Spinal cord (tissue), 10 donors: Measurements from ENCODE around the gene EAF1. TPM values are rescaled to one million over a fixed set of nuclear protein-coding genes. Genes with fewer than 3 reads are reported as not detected.

ENCODE experiments used
- DNase-seq, 6 donors: peaks; one replicate each; pipeline versions ENCODE4 v3.0.0 to v3.0.0-alpha.2; 2013 to 2015; ENCODE audit warnings: low spot score in 6 of 6, low read depth in 4 of 6
- H3K27ac ChIP-seq: one replicate; pipeline ENCODE4 v1.5.1; 2013; ENCODE audit warnings: low read depth, low read length, control low read depth
- H3K27me3 ChIP-seq: one replicate; pipeline ENCODE4 v1.6.1; 2013; ENCODE audit warnings: low read length; ENCODE audit not compliant: control insufficient read depth, insufficient read depth
- H3K36me3 ChIP-seq: one replicate; pipeline ENCODE4 v1.6.1; 2013; ENCODE audit warnings: low read length; ENCODE audit not compliant: control insufficient read depth, insufficient read depth
- H3K4me1 ChIP-seq: one replicate; pipeline ENCODE4 v1.6.1; 2013; ENCODE audit warnings: low read length; ENCODE audit not compliant: control insufficient read depth, insufficient read depth
- H3K4me3 ChIP-seq: one replicate; pipeline ENCODE4 v1.5.1; 2013; ENCODE audit warnings: low read depth, low read length, control low read depth
- H3K9me3 ChIP-seq: one replicate; pipeline ENCODE4 v1.6.1; 2013; ENCODE audit warnings: low read length; ENCODE audit not compliant: control insufficient read depth, insufficient read depth
- WGBS: methylation state at CpG from one replicate; pipeline ENCODE4 v1.1.5; 2013; ENCODE audit warnings: missing lambda C conversion rate; ENCODE audit not compliant: insufficient coverage; 5-methylcytosine and 5-hydroxymethylcytosine counted together
- polyA plus RNA-seq, 2 donors: library from polyadenylated mRNA; unstranded; fragments of 120-200 nt; gene quantifications; one replicate each; pipeline ENCODE4 v1.2.1, GENCODE V29; 2013; ENCODE audit not compliant: insufficient read length in 2 of 2
- total RNA-seq, 2 donors: library from RNA; depleted of rRNA in 1 of 2; stranded (reverse); fragments of 120-200 nt in 1 of 2; fragments of >200 nt in 1 of 2; gene quantifications; one replicate each; pipeline versions ENCODE4 v1.2.3 to v1.2.4, GENCODE V29; 2013 to 2014
- donor health status: healthy.

The EAF1 gene
- total and polyA plus RNA-seq, 4 donors: 21.6 to 27.0 (median 22.1) TPM

DNA sequence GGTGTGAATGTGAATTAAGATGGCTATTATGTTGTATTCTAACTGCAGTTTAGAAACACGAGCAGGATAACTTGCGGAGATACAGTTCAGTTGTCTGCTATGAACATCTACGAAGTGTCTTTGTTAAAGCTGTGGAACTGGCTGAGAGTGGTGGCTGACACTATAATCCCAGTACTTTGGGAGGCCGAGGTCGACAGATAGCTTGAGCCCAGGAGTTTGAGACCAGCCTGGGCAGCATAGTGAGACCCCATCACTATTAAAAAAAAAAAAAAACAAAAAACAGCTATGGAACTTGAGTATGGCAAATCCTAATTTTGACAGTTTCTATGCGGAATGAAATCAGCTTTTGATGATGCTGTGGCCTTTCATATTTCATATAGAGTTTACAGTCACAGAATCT is 1.7 kb downstream of the EAF1 start:
- 100% methylated on average over 4 of the region's 6 CpGs for WGBS
- H3K4me3 ChIP-seq: no peak overlapping the region
- H3K36me3 ChIP-seq: peaks cover 12% of the 10 kb centered on the region
- no peaks in the 10 kb centered on the region for H3K27me3 ChIP-seq
- H3K9me3 ChIP-seq: no peaks in the 10 kb centered on the region
- H3K4me1 ChIP-seq: peaks cover 3% of the 10 kb centered on the region
- H3K27ac ChIP-seq: no peak overlapping the region
- no peak for DNase-seq

- no peaks in the 10 kb centered on the region for H3K27me3 ChIP-seq
- H3K4me3 ChIP-seq: no peak overlapping the region
- no CpG with 5 or more reads among the region's 1 CpG for WGBS
- no peak for DNase-seq
- H3K9me3 ChIP-seq: no peaks in the 10 kb centered on the region
- peaks cover 11% of the 10 kb centered on the region for H3K36me3 ChIP-seq
- H3K4me1 ChIP-seq: peaks cover 3% of the 10 kb centered on the region
- H3K27ac ChIP-seq: no peak overlapping the region
Measured at GRCh38 chr3:15430624-15431023, 3.2 kb downstream of the EAF1 start.

DNA sequence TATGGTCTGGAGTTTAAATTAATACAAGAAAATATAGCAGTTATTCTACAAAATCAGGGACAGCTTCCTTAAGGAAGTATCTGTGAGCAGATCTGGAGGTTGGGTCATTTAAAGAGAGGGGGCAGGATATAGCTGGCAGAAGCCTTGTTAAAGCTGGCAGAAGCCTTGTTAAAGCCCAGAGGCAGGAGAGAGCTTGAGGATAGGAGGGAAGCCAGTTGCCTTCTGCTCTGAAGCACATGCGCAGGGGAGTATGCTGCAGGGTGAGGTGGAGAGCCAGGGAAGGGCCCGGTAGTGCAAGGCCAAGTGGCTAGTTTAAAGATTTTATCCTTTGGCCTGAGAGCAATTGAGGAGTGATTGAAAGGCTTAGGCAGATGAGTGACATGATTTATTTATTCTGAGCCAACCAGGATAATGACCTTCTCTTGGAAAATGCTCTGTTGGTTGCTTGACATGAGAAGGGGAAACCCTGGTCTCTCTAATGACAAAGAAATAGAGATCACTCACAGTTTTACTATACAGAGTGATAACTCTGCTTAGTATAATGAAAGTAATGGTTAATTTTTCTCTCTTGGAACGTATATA is 3.9 kb downstream of the EAF1 start:
- 94% methylated on average over 2 of the region's 3 CpGs for WGBS
- H3K36me3 ChIP-seq: peaks cover 15% of the 10 kb centered on the region
- no peaks in the 10 kb centered on the region for H3K9me3 ChIP-seq
- H3K4me1 ChIP-seq: no peaks in the 10 kb centered on the region
- no peak for DNase-seq
- H3K4me3 ChIP-seq: no peak overlapping the region
- no peaks in the 10 kb centered on the region for H3K27me3 ChIP-seq
- no peak overlapping the region for H3K27ac ChIP-seq

DNA sequence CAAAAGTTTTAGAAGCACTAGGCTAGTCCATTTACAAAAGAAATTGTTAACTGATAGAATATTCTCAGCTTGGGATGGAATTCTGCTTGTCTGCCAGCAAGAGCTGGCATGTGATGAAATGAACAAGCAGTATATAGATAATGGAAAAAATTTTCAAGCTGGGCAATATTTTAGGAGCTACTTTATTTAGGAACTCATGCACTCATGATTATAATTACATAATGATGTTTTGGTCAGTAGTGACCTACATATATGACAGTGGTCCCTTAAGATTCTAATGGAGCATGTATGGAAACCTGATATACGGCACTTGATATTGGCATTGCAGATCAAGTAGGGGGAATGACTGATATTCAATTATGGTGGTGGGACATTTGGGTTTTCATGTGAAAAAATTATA is 6.1 kb downstream of the EAF1 start:
- Histone ChIP-seq H3K36me3 (peaks cover 31% of the 10 kb centered on the region), H3K27me3 (no peaks in the 10 kb centered on the region), H3K9me3 (no peaks in the 10 kb centered on the region), H3K4me1 (no peaks in the 10 kb centered on the region), H3K4me3 (no peak overlapping the region), H3K27ac (no peak overlapping the region)
- 100% methylated on average over 1 of the region's 1 CpG for WGBS
- no peak for DNase-seq

GRCh38 chr3:15434756-15435155 is 7.4 kb downstream of the EAF1 start:
- H3K36me3 ChIP-seq: peaks cover 36% of the 10 kb centered on the region
- WGBS: 96% methylated on average over 3 of the region's 4 CpGs
- DNase-seq: no peak

DNA sequence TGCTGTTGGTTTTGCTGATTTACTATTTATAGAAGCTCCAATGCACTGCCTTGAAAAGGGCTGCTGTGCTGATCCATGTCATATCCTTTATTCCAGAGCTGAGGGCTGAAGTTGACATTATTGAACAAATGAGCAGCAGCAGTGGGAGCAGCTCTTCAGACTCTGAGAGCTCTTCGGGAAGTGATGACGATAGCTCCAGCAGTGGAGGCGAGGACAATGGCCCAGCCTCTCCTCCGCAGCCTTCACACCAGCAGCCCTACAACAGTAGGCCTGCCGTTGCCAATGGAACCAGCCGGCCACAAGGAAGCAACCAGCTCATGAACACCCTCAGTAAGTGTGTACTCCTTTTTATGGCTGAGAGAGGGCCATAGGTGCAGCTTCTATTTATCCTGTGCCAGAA is 8.8 kb downstream of the EAF1 start:
- Histone ChIP-seq H3K9me3 (no peaks in the 10 kb centered on the region), H3K27me3 (no peaks in the 10 kb centered on the region), H3K4me1 (no peaks in the 10 kb centered on the region), H3K4me3 (no peak overlapping the region), H3K36me3 (peaks cover 37% of the 10 kb centered on the region), H3K27ac (no peak overlapping the region)
- WGBS: 93% methylated on average over 3 of the region's 6 CpGs
- DNase-seq: no peak

More at GRCh38 chr3:15434756-15435155, 7.4 kb downstream of the EAF1 start:
- Histone ChIP-seq H3K4me3 (no peak overlapping the region), H3K27me3 (no peaks in the 10 kb centered on the region), H3K27ac (no peak overlapping the region), H3K4me1 (no peaks in the 10 kb centered on the region), H3K9me3 (no peaks in the 10 kb centered on the region)

GRCh38 chr3:15438983-15439382 is 11.6 kb downstream of the EAF1 start:
- H3K36me3 ChIP-seq: peaks cover 40% of the 10 kb centered on the region
- no peak overlapping the region for H3K27ac ChIP-seq
- no peaks in the 10 kb centered on the region for H3K4me1 ChIP-seq
- no peak for DNase-seq
- 83% methylated on average over 3 of the region's 4 CpGs for WGBS
- no peak overlapping the region for H3K4me3 ChIP-seq
- no peaks in the 10 kb centered on the region for H3K9me3 ChIP-seq
- no peaks in the 10 kb centered on the region for H3K27me3 ChIP-seq

DNA sequence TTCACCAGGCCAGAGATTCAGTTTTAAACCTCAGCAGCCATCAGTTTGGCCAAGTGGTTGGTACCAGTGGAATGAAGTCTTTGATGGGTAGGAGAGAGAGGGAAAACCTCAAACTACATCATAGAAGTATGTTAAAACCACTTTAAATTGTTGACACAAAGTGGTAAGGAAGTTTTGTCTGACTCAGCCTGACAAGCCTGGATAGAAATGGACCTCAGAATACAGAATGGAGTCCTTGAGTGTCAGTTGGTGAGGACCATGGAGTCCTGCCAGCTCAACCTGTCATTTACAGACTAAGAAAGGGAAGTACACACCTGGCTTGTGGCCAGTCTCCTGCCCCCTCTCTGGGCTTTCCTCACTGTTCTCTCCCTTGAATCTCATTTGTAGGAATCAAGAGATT is 12.1 kb downstream of the EAF1 start:
- Histone ChIP-seq H3K27me3 (no peaks in the 10 kb centered on the region), H3K4me1 (no peaks in the 10 kb centered on the region), H3K27ac (no peak overlapping the region), H3K36me3 (peaks cover 36% of the 10 kb centered on the region), H3K4me3 (no peak overlapping the region), H3K9me3 (no peaks in the 10 kb centered on the region)
- DNase-seq: no peak

DNA sequence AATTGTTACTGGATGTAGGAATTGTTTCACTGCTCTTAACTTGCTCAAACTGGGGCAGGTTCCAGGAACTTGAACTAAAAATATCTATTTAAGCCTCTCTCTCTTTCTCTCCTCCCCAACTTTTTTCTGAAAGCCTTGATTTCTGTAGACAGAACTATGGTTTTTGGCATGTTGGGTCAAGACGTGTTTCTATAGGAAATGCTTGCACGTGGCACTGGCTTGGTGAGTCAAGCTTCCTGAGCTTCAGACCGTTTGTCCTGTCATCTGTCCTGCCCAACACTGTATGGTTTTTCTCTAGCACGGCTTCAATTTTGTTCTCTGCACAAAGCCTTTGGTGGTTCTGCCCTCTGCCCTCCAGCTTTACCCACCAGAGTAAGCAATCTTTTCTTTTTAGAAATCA is 13.5 kb downstream of the EAF1 start:
- no peaks in the 10 kb centered on the region for H3K4me1 ChIP-seq
- H3K9me3 ChIP-seq: no peaks in the 10 kb centered on the region
- no peaks in the 10 kb centered on the region for H3K27me3 ChIP-seq
- no peak for DNase-seq
- 95% methylated on average over 4 of the region's 4 CpGs for WGBS
- H3K36me3 ChIP-seq: peaks cover 40% of the 10 kb centered on the region
- no peak overlapping the region for H3K4me3 ChIP-seq
- no peak overlapping the region for H3K27ac ChIP-seq

GRCh38 chr3:15443826-15444524 is 16.6 kb downstream of the EAF1 start:
- Histone ChIP-seq H3K27me3 (no peaks in the 10 kb centered on the region), H3K27ac (no peak overlapping the region), H3K4me1 (no peaks in the 10 kb centered on the region), H3K9me3 (no peaks in the 10 kb centered on the region), H3K4me3 (no peak overlapping the region), H3K36me3 (peaks cover 18% of the 10 kb centered on the region)
- no peak for DNase-seq
- WGBS: 100% methylated on average over 1 of the region's 4 CpGs
